DMS79 (cell line): Measurements from ENCODE around the gene DPEP2NB.
"Not testable (repeated sequence)": the region's sequence is repeated elsewhere in the genome, so short reads cannot be mapped to it uniquely, and the experiment has no call there.

Experiments
- DNase-seq: peaks from one replicate; lab custom pipeline; 2025; lab: John Stamatoyannopoulos, UW

DPEP2NB gene

GRCh38 chr16:68015681-68016080 is at the start of gene DPEP2NB:
Gene DPEP2NB, minus strand, starts transcription at chr16:68015911. Its CDS starts 141 bp downstream, at chr16:68015770.
- no peak for DNase-seq

- DNase-seq, result peak; percentile 10
These were observed 49.2 kb upstream of the DPEP2NB start for GRCh38 chr16:68064791-68065365.

GRCh38 chr16:68062910-68063393 is 47.2 kb upstream of the DPEP2NB start:
- DNase-seq, result no peak

- no peak for DNase-seq
These were observed 45.7 kb upstream of the DPEP2NB start for GRCh38 chr16:68061396-68061795.

- DNase-seq, result no peak
These were observed 44.1 kb upstream of the DPEP2NB start for GRCh38 chr16:68059804-68060203.

- DNase-seq, result no peak
These were observed 39.7 kb upstream of the DPEP2NB start for GRCh38 chr16:68055395-68055794.

GRCh38 chr16:68049449-68049848 is 33.7 kb upstream of the DPEP2NB start:
- no peak for DNase-seq

GRCh38 chr16:68047987-68048386 is 32.3 kb upstream of the DPEP2NB start:
- no peak for DNase-seq

- DNase-seq, result no peak
These were observed 30.4 kb upstream of the DPEP2NB start for GRCh38 chr16:68046106-68046505.

GRCh38 chr16:68041783-68042182 is 26.1 kb upstream of the DPEP2NB start:
- DNase-seq, result no peak

GRCh38 chr16:68040506-68041288 is 25.0 kb upstream of the DPEP2NB start:
- DNase-seq, result peak; percentile 21

GRCh38 chr16:68037841-68038597 is 22.3 kb upstream of the DPEP2NB start:
- DNase-seq, result no peak

GRCh38 chr16:68035227-68035626 is 19.5 kb upstream of the DPEP2NB start:
- DNase-seq, result no peak

GRCh38 chr16:68033101-68033500 is 17.4 kb upstream of the DPEP2NB start:
- no peak for DNase-seq

- no peak for DNase-seq
These were observed 16.2 kb upstream of the DPEP2NB start for GRCh38 chr16:68031951-68032350.

GRCh38 chr16:68030108-68030507 is 14.4 kb upstream of the DPEP2NB start:
- DNase-seq, result not testable (repeated sequence)

- no peak for DNase-seq
These were observed 13.3 kb upstream of the DPEP2NB start for GRCh38 chr16:68028996-68029395.

- DNase-seq, result peak; percentile 42
These were observed 7.2 kb upstream of the DPEP2NB start, which contains the start of the genes DDX28 and DUS2 for GRCh38 chr16:68022728-68023537. Gene DDX28, minus strand, starts transcription at chr16:68023232. Its CDS starts 30 bp downstream, at chr16:68023202. Gene DUS2, plus strand, starts transcription at chr16:68023284. Its CDS starts 14,740 bp downstream, at chr16:68038024.

- no peak for DNase-seq
These were observed 6.6 kb upstream of the DPEP2NB start for GRCh38 chr16:68022278-68022727.

GRCh38 chr16:68021490-68021889 is 5.8 kb upstream of the DPEP2NB start:
- no peak for DNase-seq

GRCh38 chr16:68019167-68019680 is 3.5 kb upstream of the DPEP2NB start:
- DNase-seq, result no peak
